ENCODE measurements around the gene ANKRD10.

ANKRD10 gene

GRCh38 chr13:110944968-110945927, 30.4 kb upstream of the ANKRD10 start:
- H3K4me3 ChIP-seq (ENCODE audit: low read depth, low read length) = no peak overlapping the region

GRCh38 chr13:110944121-110944967, 29.5 kb upstream of the ANKRD10 start:
- H3K4me3 ChIP-seq (ENCODE audit: low read depth, low read length) = no peak overlapping the region

GRCh38 chr13:110942248-110942981, 27.5 kb upstream of the ANKRD10 start:
- H3K4me3 ChIP-seq (ENCODE audit: low read depth, low read length) = no peak overlapping the region

- no peak overlapping the region for H3K4me3 ChIP-seq (ENCODE audit: low read depth, low read length)
These were observed 24.0 kb upstream of the ANKRD10 start for GRCh38 chr13:110938662-110939421.

GRCh38 chr13:110937511-110938285, 22.8 kb upstream of the ANKRD10 start:
- H3K4me3 ChIP-seq (ENCODE audit: low read depth, low read length) = no peak overlapping the region

- H3K4me3 ChIP-seq (ENCODE audit: low read depth, low read length) = no peak overlapping the region
These were observed 21.6 kb upstream of the ANKRD10 start for GRCh38 chr13:110936519-110936918.

GRCh38 chr13:110932588-110932987, 17.7 kb upstream of the ANKRD10 start:
- H3K4me3 ChIP-seq (ENCODE audit: low read depth, low read length) = no peak overlapping the region

- H3K4me3 ChIP-seq (ENCODE audit: low read depth, low read length) = no peak overlapping the region
These were observed 14.4 kb upstream of the ANKRD10 start for GRCh38 chr13:110929104-110929777.

GRCh38 chr13:110925023-110925612, 10.2 kb upstream of the ANKRD10 start:
- no peak overlapping the region for H3K4me3 ChIP-seq (ENCODE audit: low read depth, low read length)

GRCh38 chr13:110924639-110924934, 9.7 kb upstream of the ANKRD10 start:
- H3K4me3 ChIP-seq (ENCODE audit: low read depth, low read length) = no peak overlapping the region

GRCh38 chr13:110923777-110924638, 9.1 kb upstream of the ANKRD10 start:
- H3K4me3 ChIP-seq (ENCODE audit: low read depth, low read length) = no peak overlapping the region

- no peak overlapping the region for H3K4me3 ChIP-seq (ENCODE audit: low read depth, low read length)
These were observed 8.2 kb upstream of the ANKRD10 start for GRCh38 chr13:110923086-110923485.

GRCh38 chr13:110922506-110922905, 7.6 kb upstream of the ANKRD10 start:
- H3K4me3 ChIP-seq (ENCODE audit: low read depth, low read length) = no peak overlapping the region

GRCh38 chr13:110921695-110922094, 6.8 kb upstream of the ANKRD10 start:
- H3K4me3 ChIP-seq (ENCODE audit: low read depth, low read length) = no peak overlapping the region

- H3K4me3 ChIP-seq (ENCODE audit: low read depth, low read length) = no peak overlapping the region
These were observed 6.3 kb upstream of the ANKRD10 start for GRCh38 chr13:110921209-110921608.

GRCh38 chr13:110920038-110920437, 5.2 kb upstream of the ANKRD10 start:
- no peak overlapping the region for H3K4me3 ChIP-seq (ENCODE audit: low read depth, low read length)

- peak overlapping the region; percentile 79 for H3K4me3 ChIP-seq (ENCODE audit: low read depth, low read length)
These were observed 1.7 kb upstream of the ANKRD10 start for GRCh38 chr13:110916301-110917142.

Measured in iPS-11a (cell line).